HCT116 (cell line): ENCODE results near the gene THSD4. TPM values are rescaled to one million over a fixed set of nuclear protein-coding genes. Genes with fewer than 3 reads are reported as not detected.

Experiments used
- ATAC-seq: fragments of 200-7000 bp; cut with Tn5 transposase; 2 replicates; pipeline ENCODE4 v1.9.1; 2020; ENCODE audit warnings: mild to moderate bottlenecking, moderate library complexity
- BruUV-seq: library from RNA; stranded (reverse); fragments of 400-500 nt; replicated peaks from 2 replicates; lab custom pipeline; 2021; lab: Mats Ljungman, UMichigan
- CTCF ChIA-PET: fragments of 300-600 bp; sonication (Branson Sonifier 250); formaldehyde crosslinking; loops from one replicate; lab custom pipeline; 2021; ENCODE audit warnings: antibody characterized with exemption; lab: Charles Lee
- POLR2A ChIA-PET: fragments of 300-600, 350-600 bp; sonication (Branson Sonifier 250); formaldehyde crosslinking; loops from one replicate; lab custom pipeline; 2021; ENCODE audit warnings: antibody characterized with exemption; lab: Charles Lee
- RAD21 ChIA-PET, 2 experiments: fragments of 300-600 bp; sonication (Branson Sonifier 250); formaldehyde crosslinking; loops; one replicate each; lab custom pipeline; 2023; ENCODE audit warnings: low total read pairs in 2 of 2; ENCODE audit not compliant: uncharacterized antibody in 2 of 2, unreplicated experiment in 2 of 2, low non-redundant PET in 1 of 2; lab: Charles Lee
- DNase-seq: peaks from one replicate; pipeline ENCODE4 v3.0.0-alpha.2; 2010; ENCODE audit warnings: low read depth, low spot score
- H2AFZ ChIP-seq: fragments of 200-600 bp; shearing (Covaris generic), sonication (generic); 2 replicates; pipeline ENCODE4 v1.6.1; 2017; ENCODE audit warnings: low read depth, mixed run types, mixed read lengths, antibody characterized with exemption, low read length; ENCODE audit not compliant: poor library complexity, severe bottlenecking
- H3K27ac ChIP-seq: 2 replicates; pipeline ENCODE4 v1.5.1; 2012; ENCODE audit warnings: low read depth, low read length
- H3K27me3 ChIP-seq: fragments of 200-600 bp; sonication (generic); 2 replicates; pipeline ENCODE4 v1.6.1; 2016; ENCODE audit warnings: mixed run types, low read length, mixed read lengths; ENCODE audit not compliant: insufficient read depth
- H3K36me3 ChIP-seq, 2 experiments: fragments of 200-500 bp in 1 of 2; fragments of 200-600 bp in 1 of 2; sonication (Bioruptor generic) in 1 of 2; sonication (generic) in 1 of 2; 2 replicates each; pipeline versions ENCODE4 v1.5.1 to v1.6.1; 2014 to 2016; ENCODE audit warnings: low read length in 2 of 2, inconsistent platforms in 1 of 2, mixed read lengths in 1 of 2, mixed run types in 1 of 2; ENCODE audit not compliant: insufficient read depth in 2 of 2, control insufficient read depth in 1 of 2
- H3K4me1 ChIP-seq, 2 experiments: fragments of 200-600 bp in 1 of 2; sonication (generic) in 1 of 2; 2 replicates each; pipeline versions ENCODE4 v1.5.1 to v1.6.1; 2012 to 2017; ENCODE audit warnings: low read length in 2 of 2, inconsistent platforms in 1 of 2, mild to moderate bottlenecking in 1 of 2, mixed read lengths in 1 of 2, mixed run types in 1 of 2, moderate library complexity in 1 of 2; ENCODE audit not compliant: insufficient read depth in 2 of 2, control insufficient read depth in 1 of 2
- H3K4me2 ChIP-seq: fragments of 200-600 bp; sonication (generic); 2 replicates; pipeline ENCODE4 v1.6.1; 2017; ENCODE audit warnings: mixed run types, low read length, mixed read lengths
- H3K4me3 ChIP-seq, 2 experiments: fragments of 200-600 bp in 1 of 2; sonication (generic) in 1 of 2; replicated peaks in 1 of 2; 2 replicates each; pipeline ENCODE4 v1.5.1; 2011 to 2016; ENCODE audit warnings: low read length in 2 of 2, control low read depth in 1 of 2, low read depth in 1 of 2, mild to moderate bottlenecking in 1 of 2, mixed read lengths in 1 of 2, mixed run types in 1 of 2
- H3K79me2 ChIP-seq: fragments of 200-600 bp; sonication (generic); 2 replicates; pipeline ENCODE4 v1.6.1; 2017; ENCODE audit warnings: mild to moderate bottlenecking, mixed run types, low read length, moderate library complexity, mixed read lengths; ENCODE audit not compliant: insufficient read depth
- H3K9ac ChIP-seq: fragments of 200-600 bp; sonication (generic); 2 replicates; pipeline ENCODE4 v1.6.1; 2016; ENCODE audit warnings: low read length, mixed read lengths
- H3K9me2 ChIP-seq: fragments of 200-600 bp; sonication (generic), shearing (Covaris generic); 2 replicates; pipeline ENCODE4 v1.6.1; 2017; ENCODE audit warnings: mixed run types, mild to moderate bottlenecking, moderate library complexity; ENCODE audit not compliant: insufficient read depth
- H3K9me3 ChIP-seq, 2 experiments: fragments of 200-500 bp in 1 of 2; fragments of 200-600 bp in 1 of 2; sonication (Bioruptor generic) in 1 of 2; sonication (generic) in 1 of 2; 2 replicates each; pipeline ENCODE4 v1.6.1; 2014 to 2017; ENCODE audit warnings: low read length in 2 of 2, mixed read lengths in 2 of 2, inconsistent platforms in 1 of 2, low read depth in 1 of 2, mild to moderate bottlenecking in 1 of 2, mixed run types in 1 of 2, moderate library complexity in 1 of 2; ENCODE audit not compliant: control insufficient read depth in 1 of 2, insufficient read depth in 1 of 2
- H4K20me1 ChIP-seq: fragments of 200-600 bp; sonication (generic), shearing (Covaris generic); 2 replicates; pipeline ENCODE4 v1.6.1; 2017; ENCODE audit warnings: mixed run types, mild to moderate bottlenecking, moderate library complexity; ENCODE audit not compliant: insufficient read depth
- CBX3 ChIP-seq: IDR thresholded peaks from 2 replicates; pipeline ENCODE4 v1.6.1; 2012; ENCODE audit warnings: low read depth
- CEBPB ChIP-seq: IDR thresholded peaks from 2 replicates; pipeline ENCODE4 v1.6.1; 2012; ENCODE audit warnings: low read depth
- EGR1 ChIP-seq: IDR thresholded peaks from 2 replicates; pipeline ENCODE4 v1.6.1; 2012; ENCODE audit warnings: low read depth
- EZH2phosphoT487 ChIP-seq: fragments of 200-600 bp; IDR thresholded peaks from 2 replicates; pipeline ENCODE4 v1.6.1; 2018; ENCODE audit warnings: antibody characterized with exemption, borderline replicate concordance
- JUND ChIP-seq: IDR thresholded peaks from 2 replicates; pipeline ENCODE4 v1.6.1; 2012
- RAD21 ChIP-seq: IDR thresholded peaks from 2 replicates; pipeline ENCODE4 v1.6.1; 2012; ENCODE audit warnings: low read depth, mild to moderate bottlenecking
- SIN3A ChIP-seq: IDR thresholded peaks from 2 replicates; pipeline ENCODE4 v1.6.1; 2012; ENCODE audit warnings: low read depth
- SP1 ChIP-seq: IDR thresholded peaks from 2 replicates; pipeline ENCODE4 v1.6.1; 2012; ENCODE audit warnings: low read depth
- SRF ChIP-seq: IDR thresholded peaks from 2 replicates; pipeline ENCODE4 v1.6.1; 2012; ENCODE audit warnings: low read depth
- TCF7L2 ChIP-seq: IDR thresholded peaks from 2 replicates; pipeline ENCODE4 v1.7.0; 2011; ENCODE audit warnings: borderline replicate concordance, inconsistent platforms; ENCODE audit not compliant: insufficient read depth, insufficient read length; ENCODE audit errors: extremely low read depth
- YY1 ChIP-seq: IDR thresholded peaks from 2 replicates; pipeline ENCODE4 v1.6.1; 2011; ENCODE audit warnings: low read length, low read depth, moderate library complexity, mild to moderate bottlenecking; ENCODE audit not compliant: insufficient replicate concordance; ENCODE audit errors: extremely low read depth
- ZNF274 ChIP-seq: fragments of 200-500 bp; sonication (Bioruptor generic); IDR thresholded peaks from 2 replicates; pipeline ENCODE4 v1.6.1; 2014; ENCODE audit warnings: mild to moderate bottlenecking, low read depth, low read length, inconsistent platforms
- intact Hi-C: fragments of 100-400 bp; cut with micrococcal nuclease; formaldehyde crosslinking; loops from 2 replicates; pipeline ENCODE4 v1.10.0; 2022
- total RNA-seq: library from RNA; stranded (reverse); gene quantifications from one replicate; pipeline ENCODE4 v1.2.1, GENCODE V29; 2021; ENCODE audit not compliant: unreplicated experiment
- TF ChIP-seq, protein P1 (sequence below): IDR thresholded peaks from 2 replicates; pipeline ENCODE4 v1.6.1; 2012
- TF ChIP-seq, protein P2 (sequence below): IDR thresholded peaks from 2 replicates; pipeline ENCODE4 v1.6.1; 2012; ENCODE audit warnings: low read depth
- TF ChIP-seq, protein P3 (sequence below): IDR thresholded peaks from 2 replicates; pipeline ENCODE4 v1.6.1; 2011; ENCODE audit warnings: mild to moderate bottlenecking, low read length, moderate library complexity; ENCODE audit not compliant: insufficient replicate concordance; ENCODE audit errors: extremely low read depth
- TF ChIP-seq, protein P4 (sequence below): IDR thresholded peaks from 2 replicates; pipeline ENCODE4 v1.6.1; 2012

Gene THSD4
- total RNA-seq, 1 experiment from 2014 or later: 30.5 TPM

DNA sequence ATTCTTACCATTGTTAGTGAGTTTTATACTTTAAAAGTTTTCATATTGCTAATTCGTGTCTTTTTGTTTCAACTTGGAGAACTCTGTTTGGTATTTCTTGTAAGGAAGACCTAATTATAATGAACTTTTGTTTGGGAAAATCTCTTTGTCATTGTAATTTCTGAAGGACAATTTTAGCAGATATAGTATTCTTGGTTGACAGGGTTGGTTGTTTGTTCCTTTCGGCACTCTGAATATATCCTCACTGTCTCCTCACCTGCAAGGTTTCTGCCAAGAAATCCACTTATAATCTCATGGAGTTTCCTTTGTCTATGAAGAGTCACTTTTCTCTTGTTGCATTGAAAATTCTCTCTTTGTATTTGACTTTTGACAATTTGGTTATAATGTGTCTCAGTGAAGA, 469.9 kb downstream of the THSD4 start:
- intact Hi-C loops: no loop called here
- POLR2A ChIA-PET: no interaction called here

More for the DNA sequence above, 469.9 kb downstream of the THSD4 start:
- no peak for ATAC-seq
- H3K79me2 ChIP-seq: no peaks in the 10 kb centered on the region
- H3K36me3 ChIP-seq: no peaks in the 10 kb centered on the region
- no TSS peak for BruUV-seq
- ChIA-PET RAD21 (no interaction called here), CTCF (interaction anchor here (1.9 kb wide), 1 partner anchor 10 kb away, joined by 6 read pairs; no protein-coding TSS in a partner anchor)
- no peak overlapping the region for H3K9ac ChIP-seq
- H3K4me1 ChIP-seq: peaks cover 6 to 7% of the 10 kb centered on the region in 2 experiments; a peak in 3 of 4 replicates
- 0 out of 2 replicates have a peak, but pooled peaks cover 4% of the 10 kb centered on the region for H3K9me2 ChIP-seq
- H3K27me3 ChIP-seq: no peaks in the 10 kb centered on the region
- TF ChIP-seq TCF7L2: no peak
- TF ChIP-seq CBX3: no peak
- TF ChIP-seq RAD21: no peak
- TF ChIP-seq EZH2phosphoT487: no peak
- TF ChIP-seq, protein P1, sequence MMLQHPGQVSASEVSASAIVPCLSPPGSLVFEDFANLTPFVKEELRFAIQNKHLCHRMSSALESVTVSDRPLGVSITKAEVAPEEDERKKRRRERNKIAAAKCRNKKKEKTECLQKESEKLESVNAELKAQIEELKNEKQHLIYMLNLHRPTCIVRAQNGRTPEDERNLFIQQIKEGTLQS: no peak
- no peak for TF ChIP-seq CEBPB
- TF ChIP-seq, protein P2, sequence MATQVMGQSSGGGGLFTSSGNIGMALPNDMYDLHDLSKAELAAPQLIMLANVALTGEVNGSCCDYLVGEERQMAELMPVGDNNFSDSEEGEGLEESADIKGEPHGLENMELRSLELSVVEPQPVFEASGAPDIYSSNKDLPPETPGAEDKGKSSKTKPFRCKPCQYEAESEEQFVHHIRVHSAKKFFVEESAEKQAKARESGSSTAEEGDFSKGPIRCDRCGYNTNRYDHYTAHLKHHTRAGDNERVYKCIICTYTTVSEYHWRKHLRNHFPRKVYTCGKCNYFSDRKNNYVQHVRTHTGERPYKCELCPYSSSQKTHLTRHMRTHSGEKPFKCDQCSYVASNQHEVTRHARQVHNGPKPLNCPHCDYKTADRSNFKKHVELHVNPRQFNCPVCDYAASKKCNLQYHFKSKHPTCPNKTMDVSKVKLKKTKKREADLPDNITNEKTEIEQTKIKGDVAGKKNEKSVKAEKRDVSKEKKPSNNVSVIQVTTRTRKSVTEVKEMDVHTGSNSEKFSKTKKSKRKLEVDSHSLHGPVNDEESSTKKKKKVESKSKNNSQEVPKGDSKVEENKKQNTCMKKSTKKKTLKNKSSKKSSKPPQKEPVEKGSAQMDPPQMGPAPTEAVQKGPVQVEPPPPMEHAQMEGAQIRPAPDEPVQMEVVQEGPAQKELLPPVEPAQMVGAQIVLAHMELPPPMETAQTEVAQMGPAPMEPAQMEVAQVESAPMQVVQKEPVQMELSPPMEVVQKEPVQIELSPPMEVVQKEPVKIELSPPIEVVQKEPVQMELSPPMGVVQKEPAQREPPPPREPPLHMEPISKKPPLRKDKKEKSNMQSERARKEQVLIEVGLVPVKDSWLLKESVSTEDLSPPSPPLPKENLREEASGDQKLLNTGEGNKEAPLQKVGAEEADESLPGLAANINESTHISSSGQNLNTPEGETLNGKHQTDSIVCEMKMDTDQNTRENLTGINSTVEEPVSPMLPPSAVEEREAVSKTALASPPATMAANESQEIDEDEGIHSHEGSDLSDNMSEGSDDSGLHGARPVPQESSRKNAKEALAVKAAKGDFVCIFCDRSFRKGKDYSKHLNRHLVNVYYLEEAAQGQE: no peak
- TF ChIP-seq SRF: no peak
- TF ChIP-seq EGR1: no peak
- TF ChIP-seq, protein P3, sequence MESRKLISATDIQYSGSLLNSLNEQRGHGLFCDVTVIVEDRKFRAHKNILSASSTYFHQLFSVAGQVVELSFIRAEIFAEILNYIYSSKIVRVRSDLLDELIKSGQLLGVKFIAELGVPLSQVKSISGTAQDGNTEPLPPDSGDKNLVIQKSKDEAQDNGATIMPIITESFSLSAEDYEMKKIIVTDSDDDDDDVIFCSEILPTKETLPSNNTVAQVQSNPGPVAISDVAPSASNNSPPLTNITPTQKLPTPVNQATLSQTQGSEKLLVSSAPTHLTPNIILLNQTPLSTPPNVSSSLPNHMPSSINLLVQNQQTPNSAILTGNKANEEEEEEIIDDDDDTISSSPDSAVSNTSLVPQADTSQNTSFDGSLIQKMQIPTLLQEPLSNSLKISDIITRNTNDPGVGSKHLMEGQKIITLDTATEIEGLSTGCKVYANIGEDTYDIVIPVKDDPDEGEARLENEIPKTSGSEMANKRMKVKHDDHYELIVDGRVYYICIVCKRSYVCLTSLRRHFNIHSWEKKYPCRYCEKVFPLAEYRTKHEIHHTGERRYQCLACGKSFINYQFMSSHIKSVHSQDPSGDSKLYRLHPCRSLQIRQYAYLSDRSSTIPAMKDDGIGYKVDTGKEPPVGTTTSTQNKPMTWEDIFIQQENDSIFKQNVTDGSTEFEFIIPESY: no peak
- TF ChIP-seq JUND: no peak
- TF ChIP-seq SIN3A: no peak
- no peak for TF ChIP-seq SP1
- TF ChIP-seq, protein P4, sequence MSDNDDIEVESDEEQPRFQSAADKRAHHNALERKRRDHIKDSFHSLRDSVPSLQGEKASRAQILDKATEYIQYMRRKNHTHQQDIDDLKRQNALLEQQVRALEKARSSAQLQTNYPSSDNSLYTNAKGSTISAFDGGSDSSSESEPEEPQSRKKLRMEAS: no peak
- TF ChIP-seq ZNF274: no peak
- no peak for TF ChIP-seq YY1
- DNase-seq: no peak
- no peak overlapping the region for H3K27ac ChIP-seq
- no peak overlapping the region for H2AFZ ChIP-seq
- H3K9me3 ChIP-seq: no peaks in the 10 kb centered on the region
- no peak overlapping the region for H3K4me3 ChIP-seq
- no peak overlapping the region for H3K4me2 ChIP-seq
- no peaks in the 10 kb centered on the region for H4K20me1 ChIP-seq
